ENCODE data around the gene MRPS10. TPM values are rescaled to one million over a fixed set of nuclear protein-coding genes. Genes with fewer than 3 reads are reported as not detected.
A peak's percentile ranks its signal among the peaks of the same experiment; 100 is the strongest.

Gene MRPS10
- total and polyA plus RNA-seq, 2 donors (not counting 3 experiments of a cell fraction or from before 2014, with no cell fraction given), result 23.2 to 37.7 TPM

DNA sequence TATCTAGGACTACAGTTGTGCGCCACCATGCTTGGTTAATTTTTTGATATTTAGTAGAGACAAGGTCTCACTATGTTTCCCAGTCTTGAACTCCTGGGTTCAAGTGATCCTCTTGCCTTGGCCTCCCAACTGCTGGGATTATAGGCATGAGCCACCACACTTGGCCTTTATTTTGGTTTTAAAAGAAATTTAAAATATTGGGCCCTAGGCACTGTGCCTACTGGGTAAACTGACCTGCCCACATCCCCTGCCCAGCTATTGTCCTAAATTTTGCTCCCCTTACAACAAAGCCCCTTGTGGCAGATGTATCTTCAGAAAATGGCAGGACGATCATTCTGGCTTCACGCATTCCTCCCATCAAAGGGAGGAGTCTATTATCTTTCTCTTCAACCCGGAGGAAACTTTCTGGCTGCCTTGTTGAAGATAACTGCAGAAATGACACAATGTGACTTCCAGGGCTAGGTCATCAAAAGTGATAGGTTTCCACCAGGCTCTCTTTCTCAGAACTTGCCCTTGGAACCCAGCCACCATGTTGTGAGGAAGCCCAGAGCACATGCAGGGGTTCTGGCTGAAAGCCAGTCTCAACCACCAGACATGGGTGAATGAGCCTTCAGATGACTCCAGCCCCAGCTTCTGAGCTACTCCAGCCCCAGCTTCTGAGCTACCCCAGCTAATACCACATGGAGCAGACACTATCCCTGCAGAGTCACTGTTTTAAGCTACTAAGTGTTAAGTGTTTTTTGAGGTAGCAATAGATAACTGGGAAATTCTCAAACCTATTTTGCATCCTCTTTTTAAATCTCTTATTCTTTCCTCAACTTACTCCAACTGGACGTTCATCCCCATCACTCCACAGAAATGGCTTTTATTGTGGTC, 18.3 kb downstream of the MRPS10 start:
- no peak for DNase-seq (ENCODE audit: low read depth, low spot score)

DNA sequence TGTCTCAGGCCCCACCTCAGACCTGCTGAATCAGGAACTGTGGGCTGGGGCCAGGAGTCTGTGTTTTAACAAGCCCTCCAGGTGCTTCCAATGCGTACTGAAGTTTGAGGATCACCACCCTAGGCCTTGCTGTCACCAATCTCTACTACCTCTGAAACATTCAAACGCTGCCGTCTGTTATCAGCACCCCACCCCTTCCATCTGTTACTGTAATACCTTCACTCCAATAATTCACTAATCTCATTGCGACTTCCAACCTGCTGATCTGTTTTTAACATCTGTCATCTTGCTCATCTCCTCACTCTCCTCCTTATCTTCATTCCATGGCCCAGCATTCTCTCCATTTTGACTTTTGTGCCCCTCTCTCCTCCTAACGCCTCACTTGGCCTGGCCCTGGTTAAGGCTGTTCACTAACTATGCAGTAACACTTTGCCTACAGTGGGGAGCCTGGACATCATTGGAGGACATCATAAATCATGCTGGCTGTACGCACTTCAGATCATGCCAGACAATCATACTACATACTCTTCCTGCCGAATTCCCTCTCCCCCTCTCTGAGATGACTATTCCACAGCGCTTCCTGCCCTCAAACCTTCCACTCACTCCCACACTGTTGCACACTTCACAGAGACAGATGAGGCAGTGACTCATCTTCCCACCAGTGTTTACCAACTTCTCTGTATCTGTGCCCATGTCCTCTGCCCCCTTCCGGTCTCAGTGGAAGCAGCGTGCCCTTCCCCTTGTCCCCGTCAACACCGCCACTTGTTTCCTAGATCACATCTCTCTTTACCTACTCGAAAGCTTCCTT, 19.9 kb downstream of the MRPS10 start:
- dilution Hi-C loops (cut with MboI; ENCODE audit: extremely low pct_ligation_motif_present, low sequenced_read_pairs) (no loop called here), intact Hi-C loops (cut with micrococcal nuclease) (no loop called here)
- DNase-seq (ENCODE audit: low read depth, low spot score) (peak; percentile 49), FAIRE-seq (peak; percentile 68)
- H3K79me2 ChIP-seq (ENCODE audit: control insufficient read depth, insufficient read depth, low read length), result no peaks in the 10 kb centered on the region
- no peaks in the 10 kb centered on the region for H3K9me1 ChIP-seq (replicated peaks; ENCODE audit: control insufficient read depth, extremely low read depth, insufficient read depth, low read length)
- H3K9me3 ChIP-seq (replicated peaks; ENCODE audit: control insufficient read depth, insufficient read depth, low read length), result no peaks in the 10 kb centered on the region
- TF ChIP-seq JUN (IDR thresholded peaks at IDR 0.05; ENCODE audit: borderline replicate concordance, insufficient read depth, insufficient read length, low read depth) (peak; percentile 26), FOS (IDR thresholded peaks at IDR 0.05; ENCODE audit: borderline replicate concordance, insufficient read depth, low read length) (peak; percentile 30), EZH2 (IDR thresholded peaks at IDR 0.05; ENCODE audit: borderline replicate concordance, low read depth, low read length, severe bottlenecking) (no peak), GATA2 (IDR thresholded peaks at IDR 0.05; ENCODE audit: insufficient read depth, insufficient read length, low read depth, low read length) (no peak), POLR2AphosphoS5 (IDR thresholded peaks at IDR 0.05; ENCODE audit: insufficient read depth, low read depth, low read length) (peak; percentile 21), MYC (IDR thresholded peaks at IDR 0.05; ENCODE audit: low read depth, low read length) (no peak), POLR2A (IDR thresholded peaks at IDR 0.05; ENCODE audit: low read depth, low read length) (no peak)
- TF ChIP-seq, protein P1, sequence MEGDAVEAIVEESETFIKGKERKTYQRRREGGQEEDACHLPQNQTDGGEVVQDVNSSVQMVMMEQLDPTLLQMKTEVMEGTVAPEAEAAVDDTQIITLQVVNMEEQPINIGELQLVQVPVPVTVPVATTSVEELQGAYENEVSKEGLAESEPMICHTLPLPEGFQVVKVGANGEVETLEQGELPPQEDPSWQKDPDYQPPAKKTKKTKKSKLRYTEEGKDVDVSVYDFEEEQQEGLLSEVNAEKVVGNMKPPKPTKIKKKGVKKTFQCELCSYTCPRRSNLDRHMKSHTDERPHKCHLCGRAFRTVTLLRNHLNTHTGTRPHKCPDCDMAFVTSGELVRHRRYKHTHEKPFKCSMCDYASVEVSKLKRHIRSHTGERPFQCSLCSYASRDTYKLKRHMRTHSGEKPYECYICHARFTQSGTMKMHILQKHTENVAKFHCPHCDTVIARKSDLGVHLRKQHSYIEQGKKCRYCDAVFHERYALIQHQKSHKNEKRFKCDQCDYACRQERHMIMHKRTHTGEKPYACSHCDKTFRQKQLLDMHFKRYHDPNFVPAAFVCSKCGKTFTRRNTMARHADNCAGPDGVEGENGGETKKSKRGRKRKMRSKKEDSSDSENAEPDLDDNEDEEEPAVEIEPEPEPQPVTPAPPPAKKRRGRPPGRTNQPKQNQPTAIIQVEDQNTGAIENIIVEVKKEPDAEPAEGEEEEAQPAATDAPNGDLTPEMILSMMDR (IDR thresholded peaks at IDR 0.05; ENCODE audit: extremely low read depth in 1 of 2, insufficient read depth in 1 of 2, low read depth in 1 of 2, low read length in 2 of 2), result no peak
- TF ChIP-seq, protein P2, sequence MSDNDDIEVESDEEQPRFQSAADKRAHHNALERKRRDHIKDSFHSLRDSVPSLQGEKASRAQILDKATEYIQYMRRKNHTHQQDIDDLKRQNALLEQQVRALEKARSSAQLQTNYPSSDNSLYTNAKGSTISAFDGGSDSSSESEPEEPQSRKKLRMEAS (IDR thresholded peaks at IDR 0.05; ENCODE audit: insufficient read depth, insufficient read length), result no peak
- peaks cover 6% of the 10 kb centered on the region for H3K4me1 ChIP-seq (ENCODE audit: control insufficient read depth, extremely low read depth, insufficient read depth, low read length)
- H3K36me3 ChIP-seq (ENCODE audit: control insufficient read depth in 2 of 2, extremely low read depth in 1 of 2, insufficient read depth in 2 of 2, low read length in 2 of 2), result no peaks in the 10 kb centered on the region
- H3K27ac ChIP-seq (ENCODE audit: insufficient read depth, low read depth, low read length), result no peak overlapping the region
- BruUV-seq (replicated peaks), result no TSS peak
- H2AFZ ChIP-seq (ENCODE audit: low read depth, low read length), result no peak overlapping the region
- H3K9ac ChIP-seq (replicated peaks; ENCODE audit: extremely low read depth, insufficient read depth, low read length), result no peak overlapping the region
- ChIA-PET CTCF (no interaction called here), POLR2A (no interaction called here)
- H3K4me3 ChIP-seq (replicated peaks in 1 of 3; ENCODE audit: insufficient read depth in 1 of 3, low read depth in 1 of 3, low read length in 3 of 3), result no peak overlapping the region
- no peak overlapping the region for H3K4me2 ChIP-seq (ENCODE audit: insufficient read depth, low read length)
- H3K27me3 ChIP-seq (ENCODE audit: control insufficient read depth in 2 of 2, insufficient read depth in 2 of 2, low read length in 2 of 2), result no peaks in the 10 kb centered on the region
- H4K20me1 ChIP-seq (replicated peaks; ENCODE audit: control insufficient read depth, extremely low read depth, insufficient read depth, low read length), result no peaks in the 10 kb centered on the region

More for the DNA sequence above, 18.3 kb downstream of the MRPS10 start:
- no peaks in the 10 kb centered on the region for H3K27me3 ChIP-seq (ENCODE audit: control insufficient read depth in 2 of 2, insufficient read depth in 2 of 2, low read length in 2 of 2)
- no peak overlapping the region for H3K4me3 ChIP-seq (replicated peaks in 1 of 3; ENCODE audit: insufficient read depth in 1 of 3, low read depth in 1 of 3, low read length in 3 of 3)
- H3K36me3 ChIP-seq (ENCODE audit: control insufficient read depth in 2 of 2, extremely low read depth in 1 of 2, insufficient read depth in 2 of 2, low read length in 2 of 2), result no peaks in the 10 kb centered on the region
- H4K20me1 ChIP-seq (replicated peaks; ENCODE audit: control insufficient read depth, extremely low read depth, insufficient read depth, low read length), result no peaks in the 10 kb centered on the region
- dilution Hi-C loops (cut with MboI; ENCODE audit: extremely low pct_ligation_motif_present, low sequenced_read_pairs) (no loop called here), intact Hi-C loops (cut with micrococcal nuclease) (no loop called here)
- peaks cover 6% of the 10 kb centered on the region for H3K4me1 ChIP-seq (ENCODE audit: control insufficient read depth, extremely low read depth, insufficient read depth, low read length)
- CTCF ChIA-PET, result interaction anchor here (1.7 kb wide), 1 partner anchor 95 kb away, joined by 4 read pairs; no protein-coding TSS in a partner anchor
- POLR2A ChIA-PET, result interaction anchor here (0.7 kb wide), 1 partner anchor 583 kb away, joined by 10 read pairs; the partner anchor contains the start of gene BICRAL
- H3K9ac ChIP-seq (replicated peaks; ENCODE audit: extremely low read depth, insufficient read depth, low read length), result no peak overlapping the region
- H3K79me2 ChIP-seq (ENCODE audit: control insufficient read depth, insufficient read depth, low read length), result no peaks in the 10 kb centered on the region
- TF ChIP-seq MYC (IDR thresholded peaks at IDR 0.05; ENCODE audit: low read depth, low read length), result no peak
- no peak for TF ChIP-seq EZH2 (IDR thresholded peaks at IDR 0.05; ENCODE audit: borderline replicate concordance, low read depth, low read length, severe bottlenecking)
- no peak for TF ChIP-seq JUN (IDR thresholded peaks at IDR 0.05; ENCODE audit: borderline replicate concordance, insufficient read depth, insufficient read length, low read depth)
- no peak overlapping the region for H3K4me2 ChIP-seq (ENCODE audit: insufficient read depth, low read length)
- no peak for FAIRE-seq
- no peaks in the 10 kb centered on the region for H3K9me3 ChIP-seq (replicated peaks; ENCODE audit: control insufficient read depth, insufficient read depth, low read length)
- BruUV-seq (replicated peaks), result no TSS peak
- no peak overlapping the region for H2AFZ ChIP-seq (ENCODE audit: low read depth, low read length)
- H3K27ac ChIP-seq (ENCODE audit: insufficient read depth, low read depth, low read length), result no peak overlapping the region
- H3K9me1 ChIP-seq (replicated peaks; ENCODE audit: control insufficient read depth, extremely low read depth, insufficient read depth, low read length), result no peaks in the 10 kb centered on the region
